Osteocyte (in vitro differentiated cells): Measurements from ENCODE around the gene ELOVL3. TPM values are rescaled to one million over a fixed set of nuclear protein-coding genes. Genes with fewer than 3 reads are reported as not detected.
"Not testable (repeated sequence)": the region's sequence is repeated elsewhere in the genome, so short reads cannot be mapped to it uniquely, and the experiment has no call there.

Source experiments
- DNase-seq: peaks from one replicate; pipeline ENCODE4 v3.0.0; 2021; ENCODE audit warnings: mixed read lengths; ENCODE audit not compliant: unreplicated experiment; ENCODE audit errors: extremely low spot score
- H3K27ac Mint-ChIP-seq: one replicate; pipeline ENCODE4 v1.8.0; 2021; ENCODE audit warnings: mild to moderate bottlenecking, mixed read lengths; ENCODE audit not compliant: unreplicated experiment
- H3K27me3 Mint-ChIP-seq: one replicate; pipeline ENCODE4 v1.8.0; 2021; ENCODE audit warnings: mixed read lengths; ENCODE audit not compliant: unreplicated experiment
- H3K36me3 Mint-ChIP-seq: one replicate; pipeline ENCODE4 v1.8.0; 2021; ENCODE audit warnings: mixed read lengths; ENCODE audit not compliant: unreplicated experiment
- H3K4me1 Mint-ChIP-seq: one replicate; pipeline ENCODE4 v1.8.0; 2021; ENCODE audit warnings: mixed read lengths; ENCODE audit not compliant: unreplicated experiment
- H3K4me3 Mint-ChIP-seq: one replicate; pipeline ENCODE4 v1.8.0; 2021; ENCODE audit warnings: mild to moderate bottlenecking, moderate library complexity, mixed read lengths; ENCODE audit not compliant: unreplicated experiment
- H3K9me3 Mint-ChIP-seq: one replicate; pipeline ENCODE4 v1.8.0; 2021; ENCODE audit warnings: mixed read lengths; ENCODE audit not compliant: unreplicated experiment
- CTCF ChIP-seq: fragments of 200-600 bp; sonication (generic); IDR thresholded peaks from 2 replicates; pipeline ENCODE4 v1.5.0; 2021; ENCODE audit warnings: antibody characterized with exemption, mild to moderate bottlenecking, moderate library complexity
- total RNA-seq: library from RNA; stranded (reverse); gene quantifications from 2 replicates; pipeline ENCODE4 v1.2.1, GENCODE V29; 2021

The ELOVL3 gene
- total RNA-seq, 1 donor from 2014 or later: not detected

GRCh38 chr10:102245082-102245931 lies 19.2 kb downstream of the ELOVL3 start, which contains the start of gene GBF1:
Gene GBF1, plus strand, starts transcription at chr10:102245532. Its CDS starts 13,407 bp downstream, at chr10:102258939.
- DNase-seq: peak; percentile 96
- Mint-ChIP-seq H3K36me3 (peaks cover 3% of the 10 kb centered on the region), H3K27ac (peak within 1 kb of the TSS; percentile 89), H3K9me3 (no peaks in the 10 kb centered on the region), H3K27me3 (peaks cover 3% of the 10 kb centered on the region), H3K4me3 (peak within 1 kb of the TSS; percentile 98), H3K4me1 (peaks cover 51% of the 10 kb centered on the region)
- no peak for TF ChIP-seq CTCF

- no peak for DNase-seq
- peak overlapping the region; percentile 89 for H3K27ac Mint-ChIP-seq
- TF ChIP-seq CTCF: no peak
- no peaks in the 10 kb centered on the region for H3K27me3 Mint-ChIP-seq
- H3K4me3 Mint-ChIP-seq: peak overlapping the region; percentile 98
- H3K4me1 Mint-ChIP-seq: peaks cover 47% of the 10 kb centered on the region
- peaks cover 3% of the 10 kb centered on the region for H3K36me3 Mint-ChIP-seq
- H3K9me3 Mint-ChIP-seq: no peaks in the 10 kb centered on the region
These were observed 19.8 kb downstream of the ELOVL3 start for GRCh38 chr10:102245932-102246251.

- TF ChIP-seq CTCF: no peak
- Mint-ChIP-seq H3K27ac (peak overlapping the region; percentile 2), H3K4me3 (peak overlapping the region; percentile 98), H3K27me3 (no peaks in the 10 kb centered on the region), H3K4me1 (peaks cover 45% of the 10 kb centered on the region), H3K9me3 (no peaks in the 10 kb centered on the region), H3K36me3 (peaks cover 3% of the 10 kb centered on the region)
- no peak for DNase-seq
These were observed 20.2 kb downstream of the ELOVL3 start for GRCh38 chr10:102246261-102246660.

GRCh38 chr10:102247734-102248133 lies 21.6 kb downstream of the ELOVL3 start:
- no peaks in the 10 kb centered on the region for H3K27me3 Mint-ChIP-seq
- H3K4me1 Mint-ChIP-seq: peaks cover 39% of the 10 kb centered on the region
- H3K4me3 Mint-ChIP-seq: peak overlapping the region; percentile 98
- H3K27ac Mint-ChIP-seq: no peak overlapping the region
- no peak for TF ChIP-seq CTCF
- no peaks in the 10 kb centered on the region for H3K9me3 Mint-ChIP-seq
- no peak for DNase-seq
- peaks cover 3% of the 10 kb centered on the region for H3K36me3 Mint-ChIP-seq

GRCh38 chr10:102252508-102252907 lies 26.4 kb downstream of the ELOVL3 start:
- H3K27me3 Mint-ChIP-seq, H3K9me3 Mint-ChIP-seq, H3K36me3 Mint-ChIP-seq, DNase-seq, H3K27ac Mint-ChIP-seq, H3K4me3 Mint-ChIP-seq: not testable (repeated sequence)
- peaks cover 22% of the 10 kb centered on the region for H3K4me1 Mint-ChIP-seq
